ENCODE results near the gene RAPGEF1.
"Not testable (repeated sequence)": the region's sequence is repeated elsewhere in the genome, so short reads cannot be mapped to it uniquely, and the experiment has no call there.

The RAPGEF1 gene

DNA sequence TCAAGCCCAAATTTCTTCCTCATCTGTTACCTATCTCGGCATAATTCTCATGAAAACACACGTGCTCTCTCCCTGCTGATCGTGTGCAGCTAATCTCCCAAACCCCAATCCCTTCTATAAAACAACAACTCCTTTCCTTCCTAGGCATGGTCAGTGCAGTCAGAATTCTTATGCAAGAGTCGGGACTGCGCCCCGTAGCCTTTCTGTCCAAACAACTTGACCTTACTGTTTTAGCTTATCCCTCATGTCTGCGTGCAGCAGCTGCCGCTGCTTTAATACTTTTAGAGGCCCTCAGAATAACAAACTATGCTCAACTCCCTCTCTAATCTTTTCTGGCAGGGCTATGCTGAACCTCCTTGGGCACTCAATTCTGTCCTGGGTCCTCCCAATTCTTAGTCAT lies 189.4 kb downstream of the RAPGEF1 start:
- DNase-seq, result not testable (repeated sequence)

DNA sequence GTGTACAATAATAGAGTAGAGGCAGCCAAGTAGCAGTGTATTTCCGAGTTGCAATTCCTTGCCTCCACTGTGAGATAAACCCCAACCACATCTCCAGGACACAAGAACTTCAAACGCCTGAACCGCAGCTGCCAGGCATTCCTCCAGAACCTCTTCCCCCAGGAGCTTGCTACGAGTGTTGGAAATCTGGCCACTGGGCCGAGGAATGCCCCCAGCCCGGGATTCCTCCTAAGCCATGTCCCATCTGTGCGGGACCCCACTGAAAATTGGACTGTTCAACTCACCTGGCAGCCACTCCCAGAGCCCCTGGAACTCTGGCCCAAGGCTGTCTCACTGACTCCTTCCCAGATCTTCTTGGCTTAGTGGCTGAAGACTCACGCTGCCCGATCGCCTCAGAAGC lies 190.7 kb downstream of the RAPGEF1 start:
- DNase-seq, result not testable (repeated sequence)

DNA sequence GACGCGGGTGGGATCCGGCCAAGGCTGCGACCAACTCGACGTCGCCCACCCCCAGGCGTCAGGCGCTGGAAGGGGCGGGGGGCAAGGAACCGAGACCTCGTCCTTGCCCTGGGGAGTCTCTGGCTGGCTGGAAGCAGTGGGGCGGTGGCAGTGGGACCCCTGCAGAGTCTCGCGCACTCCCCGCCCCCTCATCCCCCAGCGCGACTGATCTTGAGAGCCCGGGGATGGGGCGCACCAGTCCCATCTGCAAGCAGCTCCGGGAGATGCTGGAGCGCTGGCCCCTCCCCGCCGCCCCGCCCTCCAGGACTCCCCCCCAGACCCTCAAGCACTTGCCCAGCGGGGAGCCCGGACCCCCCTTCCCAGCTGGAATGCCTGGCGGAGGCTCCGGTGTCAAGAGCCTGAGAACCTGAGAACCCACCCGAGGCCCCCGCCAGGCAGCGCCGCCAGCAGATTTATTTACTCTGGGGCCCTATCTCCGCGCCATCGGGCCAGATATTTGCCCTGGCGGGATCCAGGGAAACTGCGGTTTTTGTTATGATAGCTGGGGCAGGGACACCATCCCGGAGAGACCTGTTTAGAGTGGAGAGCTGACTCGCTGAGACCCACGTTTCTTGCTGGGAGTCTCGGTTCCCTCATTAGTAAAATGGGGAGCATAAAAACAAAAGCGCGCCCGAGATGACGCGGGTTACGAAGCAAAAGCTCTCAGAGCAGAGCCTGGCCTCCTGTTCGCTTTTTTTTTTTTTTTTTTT lies 193.4 kb downstream of the RAPGEF1 start:
- no peak for DNase-seq

DNA sequence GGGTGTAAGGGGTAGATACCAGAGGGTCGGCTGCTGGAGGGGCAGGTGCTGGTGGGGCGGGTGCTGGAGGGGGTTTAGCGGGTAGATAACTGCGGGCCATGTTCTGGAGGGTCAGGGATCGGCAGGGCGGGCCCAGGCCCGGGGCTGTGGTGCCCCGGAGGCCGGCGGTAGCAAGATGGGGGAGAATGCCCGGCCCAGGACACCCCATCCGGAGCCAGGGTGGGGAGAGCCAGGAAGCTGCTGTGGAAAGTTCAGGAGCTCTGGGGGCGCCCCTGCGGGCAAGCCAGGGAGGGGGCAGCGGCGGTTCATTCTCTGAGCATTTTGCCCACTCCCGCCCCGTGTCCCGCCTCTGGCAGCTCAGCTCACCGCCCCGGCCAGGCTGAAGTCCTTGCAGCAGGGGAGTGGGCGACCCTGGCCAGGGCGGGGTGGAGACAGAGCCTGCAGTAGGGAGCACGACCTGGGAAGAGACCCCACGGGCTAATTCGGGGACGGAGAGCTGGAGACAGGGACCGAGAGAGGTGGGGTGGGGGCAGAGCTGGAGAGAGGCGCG lies 194.0 kb downstream of the RAPGEF1 start:
- no peak for DNase-seq

DNA sequence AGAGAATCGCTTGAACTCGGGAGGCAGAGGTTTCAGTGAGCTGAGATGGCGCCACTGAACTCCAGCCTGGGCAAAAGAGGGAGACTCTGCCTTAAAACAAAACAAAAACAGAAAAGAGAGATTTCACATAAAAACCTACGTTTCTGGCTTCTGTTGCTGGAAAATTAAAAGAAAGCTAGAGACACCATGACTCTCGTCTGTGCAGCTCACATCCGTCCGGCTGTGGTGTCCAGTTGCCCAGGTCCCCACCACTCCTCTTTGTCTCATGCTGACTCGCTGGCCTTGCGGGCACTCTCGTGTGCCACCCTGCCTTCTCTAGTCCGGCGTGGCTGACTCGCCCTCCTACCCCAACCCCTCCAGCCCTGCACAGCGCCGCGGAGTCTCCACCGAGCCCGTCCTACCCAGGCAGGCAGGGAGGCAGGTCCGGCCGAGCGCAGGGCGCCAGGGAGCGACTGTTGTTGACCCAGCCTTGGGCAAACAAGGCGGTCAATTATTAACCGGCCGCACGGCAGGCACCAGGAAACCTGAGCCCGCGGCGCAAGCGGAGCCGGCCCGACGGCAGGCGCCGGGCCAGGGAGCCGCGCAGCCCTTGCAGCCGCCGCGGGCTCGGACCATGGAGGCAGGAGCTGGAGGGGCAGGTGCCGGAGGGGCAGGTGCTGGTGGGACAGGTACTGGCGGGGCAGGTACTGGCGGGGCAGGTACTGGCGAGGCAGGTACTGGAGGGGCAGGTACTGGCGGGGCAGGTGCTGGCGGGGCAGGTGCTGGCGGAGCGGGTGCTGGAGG lies 194.7 kb downstream of the RAPGEF1 start, which contains the start of gene PRRT1B:
Gene PRRT1B, plus strand, starts transcription at position 521 of the 783 bp plus-strand sequence. Its CDS starts 93 bp downstream, at position 614.
- DNase-seq, result no peak

DNA sequence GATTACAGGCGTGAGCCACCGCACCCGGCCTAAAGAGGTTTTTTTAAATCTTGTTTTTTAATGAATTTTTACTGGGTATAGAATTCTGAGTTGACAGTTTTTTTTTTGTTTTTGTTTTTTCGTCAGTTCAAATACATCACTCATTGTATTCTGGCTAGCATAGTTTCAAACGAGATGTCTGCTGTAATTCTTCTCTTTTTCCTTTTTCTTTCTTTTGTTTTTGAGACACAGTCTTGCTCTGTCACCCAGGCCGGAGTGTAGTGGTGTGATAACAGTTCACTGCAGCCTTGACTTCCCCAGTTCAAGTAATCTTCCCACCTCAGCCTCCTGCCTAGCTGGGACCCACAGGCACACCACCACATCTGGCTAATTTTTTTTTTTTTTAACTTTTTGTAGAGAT lies 196.7 kb downstream of the RAPGEF1 start:
- DNase-seq, result no peak

GRCh38 chr9:131539223-131539923 lies 200.5 kb downstream of the RAPGEF1 start:
- no peak for DNase-seq

- no peak for DNase-seq
These were observed 201.9 kb downstream of the RAPGEF1 start for GRCh38 chr9:131537946-131538345.

GRCh38 chr9:131534721-131535237 lies 205.1 kb downstream of the RAPGEF1 start:
- no peak for DNase-seq

- DNase-seq, result peak; percentile 77
These were observed 208.7 kb downstream of the RAPGEF1 start, which contains the start of gene UCK1 for GRCh38 chr9:131530920-131531832. UCK1 (minus strand) TSS chr9:131531263; CDS start chr9:131531174, 89 bp downstream.

- DNase-seq, result no peak
These were observed 209.3 kb downstream of the RAPGEF1 start for GRCh38 chr9:131530546-131530919.

DNA sequence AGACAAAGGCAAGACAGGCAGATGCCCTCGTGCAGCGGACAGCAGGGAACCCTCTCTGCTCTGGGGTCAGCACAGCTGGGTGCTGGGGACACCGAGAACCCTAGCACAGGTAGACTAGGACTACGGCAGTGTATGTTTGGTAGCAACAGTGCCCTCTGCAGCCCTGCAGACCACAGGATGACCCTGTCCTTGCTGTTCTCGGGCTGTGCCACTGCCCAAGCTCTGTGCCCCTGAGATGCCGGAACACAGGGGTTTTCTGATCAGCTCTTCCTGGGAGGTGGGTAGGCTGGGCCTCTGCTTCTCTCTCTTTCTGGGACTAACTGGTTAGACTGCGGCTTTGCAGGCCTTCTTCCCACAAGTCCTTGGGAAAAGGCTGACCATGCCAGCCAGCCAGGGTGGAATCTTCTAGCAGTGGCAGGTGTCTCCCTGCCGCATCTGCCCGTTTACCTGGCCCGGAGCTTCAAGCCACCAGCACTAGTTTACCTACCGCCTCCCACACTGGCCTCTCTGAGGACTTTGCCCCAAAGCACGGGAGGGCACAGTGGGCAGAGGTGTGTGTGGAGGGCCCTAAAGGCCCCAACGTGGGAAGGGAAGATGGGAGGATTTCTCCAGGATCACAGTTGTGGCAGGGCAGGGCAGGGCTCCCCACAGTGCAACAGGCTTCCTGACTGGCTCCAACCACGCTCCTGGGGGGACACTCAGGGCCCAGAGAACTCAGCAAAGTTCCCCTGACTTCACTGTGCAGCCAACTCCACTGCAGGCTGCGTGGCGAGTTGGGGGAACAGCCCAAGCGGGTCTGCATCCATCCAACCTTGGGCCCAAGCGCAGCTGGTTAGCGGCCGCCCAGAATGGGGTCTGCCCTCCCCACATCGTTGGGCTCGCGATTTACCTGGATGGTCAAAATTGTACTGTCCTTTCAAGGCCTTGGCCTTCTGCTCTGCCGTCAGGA lies 210.0 kb downstream of the RAPGEF1 start:
- no peak for DNase-seq

DNA sequence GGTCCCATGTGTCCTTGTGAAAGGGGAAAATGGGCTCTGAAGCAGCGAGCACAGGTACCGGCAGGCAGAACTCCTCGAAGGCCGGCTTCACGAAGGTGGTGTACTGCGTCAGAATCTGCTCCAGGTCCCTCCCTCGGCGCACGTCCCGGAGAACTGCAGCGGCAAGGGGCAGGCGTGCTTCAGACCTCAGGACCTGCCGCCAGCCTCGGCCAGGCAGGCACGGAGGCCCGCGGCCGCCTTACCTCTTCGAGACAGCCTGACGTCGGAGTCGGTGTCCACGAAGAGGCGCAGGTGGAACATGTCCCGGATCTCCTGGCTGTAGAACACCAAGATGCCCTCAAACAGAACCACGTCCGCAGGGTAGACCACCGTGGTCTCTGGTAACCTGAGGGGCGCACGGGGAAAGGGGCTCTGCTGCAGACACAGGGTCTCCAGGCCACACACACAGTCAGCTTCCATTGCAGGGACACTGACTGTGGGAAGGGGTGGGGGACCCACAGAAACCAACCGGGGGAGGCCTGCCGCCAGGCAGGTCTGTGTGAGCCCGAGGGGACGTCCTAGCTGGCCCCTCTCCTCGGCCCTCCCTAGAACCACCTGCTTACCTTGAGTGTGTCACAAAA lies 210.9 kb downstream of the RAPGEF1 start:
- no peak for DNase-seq

GRCh38 chr9:131528186-131528585 lies 211.7 kb downstream of the RAPGEF1 start:
- no peak for DNase-seq

All from activated T-cell treated with anti-CD3 and anti-CD28 coated beads, Interleukin-2, amount 50 U/mL, for 1 hour (primary cell).